ENCODE measurements around the gene CARD11.

Gene CARD11
- 224 reads per million, percentile 93 among the genes with 10 or more reads in this experiment for total RNA-seq

DNA sequence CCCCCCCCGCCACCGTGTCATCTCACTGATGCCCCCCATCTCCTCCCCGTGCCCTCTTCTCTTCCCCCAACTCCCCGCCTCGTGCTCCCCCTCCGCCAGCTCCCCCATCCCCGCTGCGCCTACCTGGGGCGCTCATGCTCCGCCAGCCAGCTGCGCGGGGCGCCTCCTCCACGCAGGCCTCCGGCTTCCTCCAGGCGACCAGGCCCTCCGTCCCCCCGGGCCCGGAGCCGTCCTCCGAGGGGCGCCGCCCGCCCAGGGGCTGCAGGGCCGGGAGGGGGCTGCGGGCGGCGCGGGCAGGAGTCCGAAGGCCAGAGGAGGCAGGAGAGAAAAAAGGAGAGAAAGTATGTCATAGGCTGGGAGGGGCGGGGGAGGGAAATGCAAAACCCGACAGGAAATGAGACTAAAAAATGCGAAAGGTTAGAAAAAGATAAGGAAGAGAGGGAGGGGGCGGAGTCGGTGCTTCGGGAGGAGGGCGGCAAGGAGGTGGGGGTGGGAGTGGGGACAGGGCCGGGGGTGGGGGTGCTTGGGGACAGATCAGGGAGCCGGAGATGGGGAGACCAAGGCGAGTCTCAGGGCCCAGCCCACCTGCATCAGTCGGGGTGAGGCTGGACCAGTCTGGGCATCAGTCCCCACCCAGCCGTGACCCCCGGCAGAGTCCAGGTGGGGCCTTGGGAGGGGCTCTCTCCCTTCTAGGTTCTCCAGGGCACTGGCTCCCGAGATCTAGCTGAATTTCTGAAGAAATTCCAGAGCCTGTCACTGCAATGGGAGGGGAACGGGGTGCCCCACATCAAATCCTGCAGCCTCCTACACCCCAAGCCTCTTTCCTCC, at the start of gene CARD11:
Gene CARD11, minus strand, starts transcription at position 324 of the 828 bp plus-strand sequence. CDS start 85,361 bp downstream, outside the sequence.
- peak; percentile 37 for DNase-seq

DNA sequence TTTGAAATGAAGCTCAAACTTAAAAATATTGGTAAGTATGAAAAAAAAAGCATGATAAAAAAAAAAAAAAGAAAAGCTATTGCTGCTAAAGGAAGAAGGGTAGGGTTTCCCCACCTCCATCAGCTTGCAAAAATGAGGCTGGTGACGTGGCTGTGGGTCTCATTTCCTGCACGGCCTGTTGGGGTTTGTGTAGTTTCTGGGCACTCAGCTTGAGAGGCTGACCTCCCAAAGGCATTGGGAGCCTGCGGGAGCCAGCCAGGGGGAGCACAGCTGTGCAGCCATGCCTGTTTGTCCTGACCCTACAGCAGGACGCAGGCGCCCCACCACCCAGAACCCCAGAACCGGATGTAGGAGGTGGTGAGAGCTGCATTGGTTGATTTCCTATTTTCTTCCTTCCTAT, 48.8 kb upstream of the CARD11 start:
- DNase-seq, result peak; percentile 55

DNA sequence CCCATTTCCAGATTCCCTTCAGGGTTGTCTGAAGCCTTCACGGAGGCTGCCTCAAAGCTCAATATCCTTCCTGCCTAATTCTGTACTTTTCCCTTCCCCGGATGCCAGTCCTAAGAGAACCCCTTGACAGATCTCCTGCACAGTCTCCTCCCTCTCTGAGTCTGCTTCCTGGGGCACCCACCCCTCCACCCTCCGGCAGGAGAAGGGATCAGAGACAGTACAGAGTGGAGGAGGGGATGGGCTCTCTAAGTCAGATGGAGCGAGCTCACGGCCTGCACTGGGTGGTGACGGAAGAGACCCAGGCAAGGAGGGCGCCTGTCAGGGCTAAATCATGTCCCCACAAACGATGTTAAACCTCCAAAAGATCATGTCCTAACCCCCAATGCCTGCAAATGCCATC, 48.0 kb upstream of the CARD11 start:
- no peak for DNase-seq

DNA sequence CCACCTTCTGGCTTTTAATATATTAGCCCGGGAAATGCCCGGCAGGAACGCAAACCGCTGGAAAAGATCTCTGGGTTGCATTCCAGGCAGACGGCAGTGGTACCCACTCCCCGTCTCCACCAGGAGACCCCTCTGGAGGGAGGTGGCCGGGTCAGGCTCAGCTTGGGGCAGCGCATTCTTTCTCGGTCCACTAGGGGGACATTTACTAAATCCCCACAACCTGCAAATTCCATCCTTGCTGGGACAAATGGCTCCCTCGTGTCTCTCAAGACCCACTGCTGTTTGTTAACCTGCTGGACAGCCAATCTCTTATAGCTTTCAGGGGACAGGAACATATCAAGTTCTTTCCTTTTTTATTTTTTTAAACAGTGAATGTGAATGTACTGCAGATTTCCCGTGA, 45.8 kb upstream of the CARD11 start:
- no peak for DNase-seq

DNA sequence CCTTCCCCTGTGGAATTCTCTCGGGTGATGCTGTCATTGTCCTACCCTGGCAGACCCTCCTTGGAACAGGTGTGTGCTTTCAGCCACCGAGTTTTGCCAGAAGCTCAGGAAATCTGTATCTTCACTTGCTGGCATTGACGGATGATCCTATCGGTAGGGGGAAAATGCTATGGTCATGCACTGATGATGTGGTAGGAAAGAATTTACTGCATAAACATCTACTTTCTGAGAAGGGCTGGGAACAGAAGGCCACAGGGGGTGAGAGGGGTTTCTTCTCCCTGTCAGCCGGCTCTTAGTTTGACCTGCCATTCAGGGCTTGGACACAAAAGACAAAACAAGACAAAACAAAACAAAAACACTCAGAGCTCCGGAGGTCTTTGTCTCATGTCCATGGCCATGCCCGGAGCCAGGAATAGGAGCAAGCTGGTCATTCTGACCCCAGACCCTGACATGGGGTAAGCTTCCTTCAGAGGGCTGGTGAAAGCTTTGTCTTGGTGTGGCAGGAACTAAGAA, 43.6 kb upstream of the CARD11 start:
- no peak for DNase-seq

DNA sequence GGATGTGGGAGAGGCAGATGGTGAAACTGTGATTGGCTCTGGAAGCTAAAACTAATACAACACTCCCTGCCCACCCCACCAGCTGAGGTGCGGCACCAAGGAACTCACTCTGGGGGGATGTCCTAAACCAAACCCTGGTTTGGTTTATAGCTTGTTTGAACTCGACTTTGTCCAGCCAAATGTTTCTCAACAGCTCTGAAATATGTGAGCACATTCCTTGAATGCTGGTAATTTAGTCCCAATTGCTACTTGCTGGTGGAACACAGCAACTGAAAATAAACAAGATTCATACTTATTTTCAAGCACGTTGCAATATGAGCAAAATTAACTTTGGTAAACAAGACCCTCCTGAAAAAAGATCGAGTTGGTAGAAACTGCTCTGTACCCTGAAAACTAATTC, 39.7 kb upstream of the CARD11 start:
- DNase-seq, result no peak

DNA sequence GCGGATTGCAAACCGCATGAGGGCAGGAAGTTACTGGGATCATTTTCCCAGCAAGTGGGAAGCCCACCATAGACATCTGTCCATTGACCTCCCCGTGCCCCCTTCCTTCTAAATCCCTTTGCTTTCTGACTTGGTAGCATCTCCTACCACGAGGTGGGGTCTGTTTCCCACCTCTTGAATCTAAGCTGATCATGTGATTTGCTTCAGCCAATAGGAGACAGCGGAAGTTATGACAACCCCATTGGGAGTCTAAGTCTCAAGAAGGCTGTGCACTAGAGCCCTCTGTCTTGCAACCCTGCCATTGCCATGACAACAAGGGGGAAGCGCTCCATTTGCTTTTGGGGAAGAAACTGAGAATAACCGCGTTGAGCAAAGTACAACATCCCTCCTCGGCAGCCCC, 39.2 kb upstream of the CARD11 start:
- DNase-seq, result no peak

DNA sequence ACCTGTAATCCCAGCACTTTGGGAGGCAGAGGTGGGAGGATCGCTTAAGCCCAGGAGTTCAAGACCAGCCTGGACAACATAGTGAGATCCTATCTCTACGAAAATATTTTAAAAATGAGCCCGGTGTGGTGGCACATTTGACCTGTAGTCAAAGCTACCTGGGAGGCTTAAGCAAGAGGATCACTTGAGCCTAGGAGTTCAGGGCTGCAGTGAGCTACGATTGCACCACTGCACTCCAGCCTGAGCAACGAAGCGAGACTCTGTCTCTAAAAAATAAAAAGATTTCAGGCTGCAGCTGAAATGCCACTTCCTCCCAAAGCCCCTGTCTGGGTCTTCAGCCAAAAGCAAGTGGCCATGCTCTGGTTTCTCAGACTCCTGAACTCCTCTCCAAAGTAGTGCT, 38.7 kb upstream of the CARD11 start:
- DNase-seq, result no peak

DNA sequence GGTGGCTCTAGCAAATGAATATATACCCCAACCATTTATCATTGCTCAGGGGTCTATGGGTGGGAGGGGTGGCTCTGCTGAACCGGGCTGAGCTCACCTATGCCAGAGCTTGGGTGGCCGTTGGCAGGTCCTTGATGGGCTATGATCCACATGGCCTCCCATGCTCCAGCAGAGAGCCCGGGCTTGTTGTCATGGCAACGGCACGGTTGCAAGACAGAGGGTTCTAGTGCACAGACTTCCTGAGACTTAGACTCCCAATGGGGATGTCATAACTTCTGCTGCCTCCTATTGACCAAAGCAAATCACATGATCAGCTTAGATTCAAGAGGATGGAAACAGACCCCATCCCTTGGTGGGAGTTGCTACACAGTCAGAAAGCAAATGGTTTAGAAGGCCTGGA, 36.4 kb upstream of the CARD11 start:
- no peak for DNase-seq

DNA sequence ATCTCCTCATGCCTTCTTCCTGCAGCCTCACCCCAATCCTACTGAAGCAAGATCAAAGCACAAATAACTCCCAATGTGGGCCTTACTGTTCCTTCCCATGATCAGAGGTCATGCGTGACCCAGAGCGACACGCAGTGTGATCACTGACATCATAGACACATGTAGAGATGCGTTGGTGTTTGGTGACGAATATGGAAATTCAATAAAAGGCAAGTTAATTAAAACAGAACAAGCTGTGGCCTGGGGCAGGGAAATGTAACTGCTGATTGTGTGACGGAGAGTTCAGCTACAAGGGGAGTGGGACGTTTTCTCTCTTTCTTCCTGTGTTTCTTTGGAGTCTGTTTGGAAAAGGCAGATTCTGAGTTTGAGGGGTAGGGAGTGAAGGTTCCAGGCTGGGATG, 34.8 kb upstream of the CARD11 start:
- DNase-seq, result no peak

DNA sequence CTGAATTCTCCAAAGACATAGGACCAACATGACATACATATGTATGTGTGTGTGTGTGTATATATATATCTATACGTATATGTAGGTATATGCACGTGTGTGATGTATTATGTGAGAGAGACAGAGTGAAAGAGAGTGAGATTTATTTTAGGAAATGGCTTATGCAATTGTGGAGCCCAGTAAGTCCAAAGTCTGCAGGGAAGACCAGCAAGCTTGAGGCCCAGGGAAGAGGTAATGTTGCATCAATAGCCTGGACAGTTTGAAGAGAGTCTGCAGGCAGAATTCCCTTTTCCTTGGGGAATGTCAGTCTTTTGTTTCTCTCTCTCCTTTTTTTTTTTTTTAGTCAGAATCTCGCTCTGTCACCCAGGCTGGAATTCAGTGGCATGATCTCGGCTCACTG, 33.0 kb upstream of the CARD11 start:
- no peak for DNase-seq

DNA sequence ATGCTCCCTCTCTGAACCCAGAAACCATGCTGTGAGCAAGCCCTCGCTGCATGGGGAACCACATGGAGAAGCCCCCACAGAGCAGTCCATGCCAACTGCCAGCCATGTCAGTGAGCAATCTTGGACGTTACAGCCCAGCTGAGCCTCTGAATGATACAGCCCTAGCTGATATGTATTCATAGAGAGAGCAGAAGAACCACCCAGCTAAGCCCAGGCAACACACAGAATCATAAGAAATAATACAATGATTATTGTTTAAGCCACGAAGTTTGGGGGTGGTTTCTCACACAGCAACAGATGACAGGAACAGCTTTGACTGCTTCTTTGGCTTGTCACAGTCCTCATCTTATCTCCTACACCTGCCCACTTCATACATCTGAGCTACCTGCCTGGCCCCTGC, 32.5 kb upstream of the CARD11 start:
- DNase-seq, result no peak

DNA sequence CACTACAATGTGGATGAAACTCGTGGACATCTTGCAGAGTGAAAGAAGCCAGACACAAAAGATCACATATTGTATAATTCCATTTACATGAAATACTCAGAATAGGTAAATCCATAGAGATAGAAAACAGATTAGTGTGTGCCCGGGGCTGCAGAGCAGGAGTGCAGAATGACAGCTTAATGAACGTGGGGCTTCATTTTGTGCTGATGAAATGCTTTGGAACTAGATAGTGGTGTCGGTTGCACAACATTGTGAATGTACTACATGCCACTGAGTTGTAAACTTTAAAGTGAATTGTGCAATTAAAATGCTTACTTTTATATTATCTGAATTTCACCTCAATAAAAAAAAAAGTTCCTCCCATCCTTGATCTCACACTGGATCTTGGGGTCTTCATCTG, 31.8 kb upstream of the CARD11 start:
- DNase-seq, result no peak

DNA sequence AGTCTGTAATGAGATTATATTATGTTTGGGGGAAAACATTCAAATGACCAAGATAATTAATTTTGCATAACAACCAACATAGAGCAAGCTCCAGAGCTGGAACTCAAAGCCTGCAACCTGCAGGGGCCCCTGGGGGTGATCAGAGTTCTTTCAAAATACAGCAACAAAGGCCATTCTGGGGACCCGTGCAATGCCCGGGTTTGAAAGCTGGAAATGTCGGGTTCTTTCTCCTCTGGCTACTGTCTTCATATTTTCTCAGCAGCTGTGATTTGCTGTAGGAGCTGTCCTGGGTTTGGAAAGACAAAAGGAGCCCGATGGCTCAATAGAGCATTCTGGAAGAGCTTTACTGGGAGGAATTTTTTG, 30.8 kb upstream of the CARD11 start:
- DNase-seq, result no peak

DNA sequence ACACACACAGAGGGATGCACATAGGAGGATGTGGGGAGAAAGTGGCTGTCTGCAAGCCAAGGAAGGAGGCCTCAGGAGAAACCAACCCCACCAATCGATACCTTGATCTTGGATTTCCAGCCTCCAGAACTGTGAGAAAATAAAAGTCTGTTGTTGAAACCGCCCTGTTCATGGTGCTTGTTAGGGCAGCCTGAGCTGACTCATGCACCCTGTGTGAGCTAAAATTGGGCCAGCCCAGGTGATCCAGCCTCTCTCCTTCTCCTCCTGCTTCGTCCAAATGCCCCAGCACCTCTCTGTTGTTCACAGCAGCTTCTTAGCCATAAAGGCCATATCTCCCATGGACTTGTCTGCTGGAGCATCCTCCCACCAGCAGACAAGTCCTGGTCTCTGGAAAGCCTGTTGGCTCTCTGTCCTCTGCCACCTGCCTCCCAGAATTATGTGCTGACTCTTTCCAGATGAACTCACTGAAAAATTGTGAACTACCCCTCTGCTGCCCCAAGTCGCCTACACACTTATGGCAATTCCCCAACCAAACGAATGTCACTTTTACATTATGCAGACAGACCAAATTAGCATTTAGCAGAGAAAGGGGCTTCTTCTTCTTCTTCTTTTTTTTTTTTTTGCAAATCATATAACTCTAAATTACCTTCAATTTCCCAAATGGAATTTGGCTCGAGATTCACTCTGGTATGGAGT, 30.2 kb upstream of the CARD11 start:
- no peak for DNase-seq

DNA sequence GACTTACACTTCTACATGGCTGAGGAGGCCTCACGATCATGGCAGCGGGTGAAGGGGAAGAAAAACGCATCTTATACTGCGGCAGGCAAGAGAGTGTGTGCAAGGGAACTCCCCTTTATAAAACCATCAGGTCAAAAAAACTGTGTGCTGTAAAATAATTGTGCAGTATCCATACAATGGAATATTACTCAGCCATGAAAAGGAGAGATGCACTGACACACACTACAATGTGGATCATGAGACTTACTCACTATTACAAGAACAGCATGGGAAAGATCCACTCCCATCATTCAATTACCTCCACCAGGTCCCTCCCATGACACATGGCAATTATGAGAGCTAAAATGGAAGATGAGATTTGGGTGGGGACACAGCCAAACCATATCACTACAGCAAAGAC, 27.2 kb upstream of the CARD11 start:
- DNase-seq, result no peak

DNA sequence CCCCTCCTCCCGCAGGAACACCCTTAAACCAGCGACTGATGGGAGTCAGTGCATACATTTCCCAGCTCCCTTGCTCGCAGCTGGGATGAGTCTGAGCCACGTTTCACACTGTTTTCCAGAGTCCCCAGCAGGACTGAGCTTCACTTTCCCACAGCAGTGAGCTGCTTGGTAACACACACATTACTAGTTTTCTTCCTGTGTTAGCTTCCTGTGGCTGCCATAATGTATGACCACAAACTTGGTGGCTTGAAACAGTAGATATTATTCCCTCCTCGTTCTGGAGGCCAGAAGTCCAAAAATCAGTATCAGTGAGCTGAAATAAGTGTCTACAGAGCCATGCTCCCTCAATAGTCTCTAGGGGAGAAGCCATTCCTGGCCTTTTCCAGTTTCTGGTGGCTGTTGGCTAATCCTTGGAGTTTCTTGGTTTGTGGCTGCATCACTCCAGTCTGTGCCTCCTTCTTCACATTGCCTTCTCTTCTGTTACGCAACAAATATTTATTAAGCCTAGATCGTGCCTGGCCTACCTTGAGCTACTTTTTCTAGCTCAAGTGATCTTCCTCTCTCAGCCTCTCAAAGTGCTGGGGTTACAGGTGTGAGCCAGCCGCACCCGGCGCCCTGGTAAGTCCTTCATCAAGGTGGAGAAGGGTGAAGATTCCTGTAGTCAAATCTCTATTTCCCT, 26.2 kb upstream of the CARD11 start:
- no peak for DNase-seq

DNA sequence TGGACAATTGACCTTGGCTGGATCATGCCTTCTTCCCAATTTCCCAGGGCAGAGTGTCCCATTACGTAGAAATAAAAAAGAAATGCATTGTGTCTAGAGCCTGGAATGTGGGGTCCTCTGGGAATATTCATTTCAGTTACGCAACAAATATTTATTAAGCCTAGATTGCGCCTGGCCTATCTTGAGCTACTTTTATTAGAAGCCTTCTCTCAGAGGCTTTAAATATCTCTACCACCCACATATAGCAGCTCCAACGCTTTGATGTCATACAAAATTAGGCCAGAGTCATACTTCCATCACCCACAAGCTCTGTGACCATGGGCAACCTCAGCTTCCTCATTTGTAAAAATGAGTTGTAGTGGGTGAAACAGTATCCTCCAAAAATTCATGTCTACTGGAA, 24.9 kb upstream of the CARD11 start:
- no peak for DNase-seq

DNA sequence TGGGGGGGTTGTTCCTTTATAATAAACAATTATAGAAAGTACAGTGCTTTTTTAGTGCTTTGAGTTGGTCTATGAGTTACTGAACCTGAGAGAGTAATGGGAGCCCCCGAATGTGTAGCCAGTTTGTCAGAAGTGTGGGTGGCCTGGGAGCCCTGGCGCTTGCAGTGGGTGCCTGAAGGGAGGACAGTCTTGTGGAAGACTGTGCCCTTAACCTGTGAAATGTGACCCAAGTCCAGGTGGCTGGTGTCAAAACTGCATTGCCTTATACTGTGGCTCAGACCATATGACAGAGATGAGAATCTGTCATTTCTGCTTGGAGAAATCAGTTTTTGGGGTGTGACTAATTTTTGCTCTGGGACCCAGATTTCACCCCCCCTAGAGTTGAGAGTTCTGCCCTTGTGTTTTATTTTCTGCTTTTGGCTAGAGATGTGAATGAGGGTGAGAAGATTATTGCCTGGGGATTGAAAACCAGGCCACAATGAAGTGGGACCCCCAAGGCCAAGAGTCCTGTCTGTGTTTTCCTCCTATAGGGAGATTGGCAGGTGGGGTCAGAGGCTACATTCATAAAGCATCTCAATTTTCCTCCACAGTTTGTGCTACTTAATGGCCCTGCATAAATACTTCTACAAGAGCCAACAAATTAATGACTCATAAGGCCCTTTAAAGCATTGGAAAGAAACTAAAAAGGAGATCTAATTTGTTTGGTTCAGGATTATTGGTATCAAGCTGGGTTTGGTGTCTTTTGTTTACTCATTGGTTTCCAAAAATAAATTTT, 24.1 kb upstream of the CARD11 start:
- DNase-seq, result no peak

DNA sequence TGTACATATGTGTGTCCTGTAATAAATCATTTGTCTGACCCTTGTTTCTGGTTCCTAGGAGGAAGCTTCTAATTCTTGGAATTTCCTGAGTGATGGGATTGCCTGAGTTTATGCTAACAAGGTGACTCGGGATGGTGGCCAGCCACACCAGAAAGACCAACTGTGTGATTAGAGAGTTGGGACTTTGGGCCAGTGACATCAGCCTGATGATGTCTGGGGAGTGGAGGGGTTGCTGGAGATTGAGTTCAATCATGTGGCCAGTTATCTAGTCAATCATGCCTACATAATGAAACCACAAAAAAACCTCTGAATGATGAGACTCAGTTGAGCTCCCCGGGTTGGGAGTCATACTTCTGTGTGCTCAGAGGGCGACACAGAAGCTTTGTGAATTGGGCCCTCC, 23.5 kb upstream of the CARD11 start:
- DNase-seq, result no peak

DNA sequence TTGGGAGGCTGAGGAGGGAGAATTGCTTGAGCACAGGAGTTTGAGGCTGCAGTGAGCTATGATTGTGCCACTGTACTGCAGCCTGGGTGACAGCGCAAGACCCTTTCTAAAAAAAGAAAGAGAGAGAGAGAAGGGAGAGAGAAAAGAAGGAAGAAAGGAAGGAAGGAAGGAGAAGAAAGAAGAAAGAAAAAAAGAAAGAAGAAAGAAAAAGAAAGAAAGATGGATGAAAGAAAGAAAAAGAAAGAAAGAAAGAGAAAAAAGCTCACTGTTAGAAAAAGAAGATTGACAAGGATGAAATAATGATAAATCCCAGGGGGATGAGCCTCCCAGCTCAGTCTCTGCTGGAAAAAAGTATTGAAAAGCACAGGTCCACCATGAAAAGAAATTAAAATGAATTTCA, 22.8 kb upstream of the CARD11 start:
- no peak for DNase-seq

DNA sequence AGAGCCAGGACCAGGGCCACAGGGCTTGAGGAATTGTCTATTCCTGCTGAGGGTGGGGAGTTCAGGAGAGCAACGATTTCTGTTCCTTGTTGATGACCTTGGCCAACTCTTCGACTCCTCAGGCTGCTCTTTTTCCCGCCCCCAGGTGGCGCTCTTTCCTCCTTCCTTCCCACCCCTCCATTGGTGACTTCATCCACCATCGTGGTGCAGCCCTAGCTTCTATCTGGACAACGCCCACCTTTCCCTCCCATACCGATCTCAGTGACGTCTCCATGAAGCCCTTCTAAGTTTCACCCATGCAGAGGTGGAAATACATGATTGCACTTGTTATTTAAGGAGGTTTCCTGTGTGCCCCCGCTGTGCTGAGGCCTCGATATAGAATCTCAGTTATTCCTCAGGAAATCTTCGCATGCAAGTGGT, 22.1 kb upstream of the CARD11 start:
- peak; percentile 43 for DNase-seq

DNA sequence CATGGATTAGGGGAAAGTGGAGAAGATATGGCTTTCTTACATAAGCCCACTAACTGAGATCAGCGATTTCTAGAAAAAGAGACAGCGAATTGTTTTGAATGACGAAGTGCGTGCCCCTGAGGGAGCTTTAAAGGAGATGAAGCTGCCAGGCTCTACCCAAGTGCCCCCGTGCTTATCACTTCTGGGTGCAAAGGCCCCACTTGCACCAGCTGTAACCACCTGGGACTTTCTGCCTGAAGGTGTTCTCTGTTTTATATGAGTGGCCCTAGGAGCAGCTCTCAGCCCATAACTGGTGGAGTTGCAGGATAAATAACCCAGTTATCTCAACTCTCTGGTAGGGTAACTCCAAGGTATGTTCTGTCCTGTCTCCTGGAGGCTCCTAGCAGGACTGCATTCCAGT, 20.4 kb upstream of the CARD11 start:
- DNase-seq, result no peak

Data from effector CD4-positive, alpha-beta T cell (primary cell).